NCI-H2029 (cell line): ENCODE data around the gene SPTSSA.
"Not testable (repeated sequence)": the region's sequence is repeated elsewhere in the genome, so short reads cannot be mapped to it uniquely, and the experiment has no call there.

Source experiments
- DNase-seq: peaks from one replicate; lab custom pipeline; 2025; lab: John Stamatoyannopoulos, UW

Gene SPTSSA, protein sequence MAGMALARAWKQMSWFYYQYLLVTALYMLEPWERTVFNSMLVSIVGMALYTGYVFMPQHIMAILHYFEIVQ

DNA sequence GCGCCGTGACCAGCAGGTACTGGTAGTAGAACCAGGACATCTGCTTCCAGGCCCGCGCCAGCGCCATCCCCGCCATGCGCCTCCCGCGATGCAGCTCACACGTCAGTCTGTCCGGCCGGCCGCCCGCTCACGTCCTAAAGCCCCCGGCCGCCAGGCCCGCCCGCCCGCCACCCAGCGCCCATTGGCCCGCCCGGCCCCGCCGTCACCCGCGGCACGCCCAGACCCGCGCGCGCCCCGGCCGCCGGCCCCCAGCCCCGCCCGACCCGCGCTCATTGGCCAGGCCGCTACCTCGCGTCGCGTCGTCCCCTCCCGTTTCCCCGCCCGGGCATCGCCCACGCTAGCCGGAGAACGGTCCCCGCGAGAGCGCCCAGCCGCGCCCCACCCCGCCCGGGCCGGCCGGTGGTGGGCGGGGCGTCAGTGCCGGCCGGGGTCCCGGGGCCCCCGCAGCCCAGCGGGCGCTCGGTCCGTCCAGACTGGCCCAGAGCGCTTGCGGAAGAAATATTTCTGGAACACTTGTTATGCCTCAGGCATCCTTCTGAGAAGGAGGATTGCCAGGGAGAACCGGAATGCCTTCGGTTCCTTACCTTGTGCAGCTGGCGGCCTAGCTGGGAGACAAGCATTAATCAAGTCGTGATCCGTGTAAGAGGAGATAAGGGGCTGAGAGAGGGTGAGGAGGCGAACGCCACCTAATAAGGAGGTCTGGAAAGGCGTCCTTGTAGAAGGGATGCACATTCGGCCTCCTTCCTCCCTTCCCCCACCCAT lies at the start of gene SPTSSA:
Gene SPTSSA (minus strand): TSS at position 109 of the 762 bp plus-strand sequence. CDS start 33 bp downstream, at position 76.
- DNase-seq: peak; percentile 99

DNA sequence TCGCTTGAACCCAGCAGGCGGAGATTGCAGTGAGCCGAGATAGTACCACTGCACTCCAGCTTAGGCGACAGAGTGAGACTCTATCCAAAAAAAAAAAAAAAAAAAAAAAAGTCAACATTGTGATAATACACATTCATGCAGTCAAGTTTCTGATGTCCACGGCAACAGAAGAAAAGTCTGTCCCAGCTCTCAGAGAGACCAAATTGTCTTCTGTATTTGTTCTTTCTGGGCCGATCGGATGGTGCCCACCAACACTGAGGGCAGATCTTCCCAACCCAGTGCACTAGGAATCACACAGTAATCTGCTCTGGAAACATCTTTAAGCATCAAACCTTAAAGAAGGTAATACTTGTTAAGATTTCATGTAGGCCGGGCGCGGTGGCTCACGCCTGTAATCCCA lies 45.8 kb upstream of the SPTSSA start:
- DNase-seq: no peak

DNA sequence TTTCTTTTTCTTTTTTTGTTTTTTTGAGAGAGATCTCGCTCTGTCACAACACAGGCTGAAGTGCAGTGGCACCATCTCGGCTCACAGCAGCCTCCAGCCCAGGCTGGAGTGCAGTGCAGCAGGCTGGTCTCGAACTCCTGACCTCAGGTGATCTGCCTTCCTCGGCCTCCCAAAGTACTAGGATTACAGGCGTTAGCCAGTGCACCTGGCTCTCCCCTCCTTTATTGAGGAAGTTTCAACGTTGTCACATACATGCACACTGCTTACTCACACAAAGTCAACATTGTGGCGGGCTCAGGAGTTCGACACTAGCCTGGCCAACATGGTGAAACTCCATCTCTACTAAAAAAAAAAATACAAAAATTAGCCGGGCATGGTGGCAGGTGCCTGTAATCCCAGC lies 45.4 kb upstream of the SPTSSA start:
- no peak for DNase-seq

DNA sequence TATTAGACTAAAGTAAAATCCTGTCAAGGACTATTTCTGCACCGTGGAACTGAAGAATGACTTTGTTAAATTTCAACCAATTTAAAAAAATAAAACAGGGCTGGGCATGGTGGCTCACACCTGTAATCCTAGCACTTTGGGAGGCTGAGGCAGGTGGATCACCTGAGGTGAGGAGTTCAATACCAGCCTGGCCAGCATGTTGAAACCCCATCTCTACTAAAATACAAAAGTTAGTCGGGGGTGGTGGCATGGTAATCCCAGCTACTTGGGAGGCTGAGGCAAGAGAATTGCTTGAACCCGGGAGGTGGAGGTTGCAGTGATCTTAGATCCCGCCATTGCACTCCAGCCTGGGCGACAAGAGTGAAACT lies 43.1 kb upstream of the SPTSSA start:
- not testable (repeated sequence) for DNase-seq

DNA sequence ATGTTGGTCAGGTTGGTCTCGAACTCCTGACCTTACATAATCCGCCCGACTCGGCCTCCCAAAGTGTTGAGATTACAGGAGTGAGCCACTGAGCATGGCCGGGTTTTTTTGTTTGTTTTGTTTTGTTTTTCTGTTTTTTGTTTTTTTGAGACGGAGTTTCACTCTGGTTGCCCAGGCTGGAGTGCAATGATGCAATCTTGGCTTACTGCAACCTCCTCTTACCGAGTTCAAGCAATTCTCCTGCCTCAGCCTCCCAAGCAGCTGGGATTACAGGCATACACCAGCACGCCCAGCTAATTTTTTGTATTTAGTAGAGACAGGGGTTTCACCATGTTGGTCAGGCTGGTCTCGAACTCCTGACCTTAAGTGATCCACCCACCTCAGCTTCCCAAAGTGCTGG lies 42.0 kb upstream of the SPTSSA start:
- DNase-seq: not testable (repeated sequence)

DNA sequence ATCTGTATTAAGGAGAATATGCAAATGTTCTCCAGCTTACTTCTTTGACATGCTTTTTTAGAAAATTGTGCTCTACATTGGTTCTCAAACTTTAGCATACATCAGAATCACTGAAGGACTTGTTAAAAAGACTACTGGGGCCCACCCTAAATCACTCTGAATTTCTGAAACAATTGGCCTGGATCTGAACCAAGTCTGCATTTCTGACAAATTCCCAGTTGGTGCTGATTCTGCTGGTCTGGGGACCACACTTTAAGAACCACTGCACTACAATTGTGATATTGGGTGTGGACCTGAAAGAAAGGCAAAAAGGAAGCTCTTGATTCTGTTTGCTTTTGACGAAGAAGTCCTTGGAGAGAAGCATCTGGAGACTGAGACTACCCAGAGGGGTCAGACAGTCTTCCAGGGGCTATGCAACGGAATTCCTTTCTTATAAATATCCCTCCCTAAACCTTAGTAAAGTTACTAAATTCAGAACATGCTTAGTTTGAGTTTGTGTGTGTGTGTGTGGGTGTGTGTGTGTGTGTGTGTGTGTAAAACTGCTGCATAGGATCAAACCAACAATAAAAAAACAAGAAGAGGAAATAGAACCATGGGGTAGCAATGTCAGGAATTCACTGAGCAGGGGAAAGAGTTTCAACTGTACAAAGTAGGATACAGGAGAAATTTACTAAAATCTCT lies 40.6 kb upstream of the SPTSSA start:
- no peak for DNase-seq

DNA sequence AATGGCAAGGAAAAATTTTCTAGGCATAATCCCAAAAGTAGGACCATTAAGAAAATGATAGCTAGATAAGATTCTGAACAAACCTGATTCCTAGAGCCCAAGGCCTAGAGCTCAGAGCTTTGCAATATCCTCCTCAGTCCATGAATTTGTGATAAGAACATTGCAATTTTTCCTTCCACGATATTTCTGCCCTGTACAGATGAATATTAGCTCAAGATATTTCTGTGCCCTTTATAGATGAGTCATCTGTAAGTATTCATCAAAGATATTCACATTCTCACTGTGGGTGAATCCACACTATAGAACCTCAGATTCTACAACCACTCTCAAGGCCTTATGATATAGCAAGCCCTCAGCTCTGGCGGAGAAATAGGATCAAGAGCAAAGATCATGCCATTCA lies 40.0 kb upstream of the SPTSSA start:
- DNase-seq: no peak

DNA sequence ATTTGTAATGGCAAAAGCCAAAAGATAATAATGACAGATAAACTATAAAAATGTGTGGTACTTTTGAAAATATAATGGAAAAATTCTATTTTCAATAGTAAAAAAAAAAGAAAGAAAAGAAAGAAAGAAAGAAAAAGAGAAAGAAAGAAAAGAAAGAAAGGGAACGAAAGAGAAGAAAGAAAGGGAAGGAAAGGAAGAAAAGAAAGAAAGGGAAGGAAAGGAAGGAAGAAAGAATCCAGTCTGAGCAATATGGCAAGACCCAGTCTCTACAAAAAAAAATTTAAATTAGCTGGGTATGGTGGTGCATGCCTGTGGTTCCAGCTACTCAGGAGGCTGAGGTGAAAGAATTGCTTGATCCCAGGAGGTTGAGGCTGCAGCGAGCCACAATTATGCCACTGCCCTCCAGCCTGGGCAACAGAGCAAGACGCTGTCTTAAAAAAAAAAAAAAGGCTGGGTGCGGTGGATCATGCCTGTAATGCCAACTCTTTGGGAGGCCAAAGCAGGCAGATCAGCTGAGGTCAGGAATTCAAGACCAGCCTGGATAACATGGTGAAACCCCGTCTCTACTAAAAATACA lies 39.1 kb upstream of the SPTSSA start:
- no peak for DNase-seq

DNA sequence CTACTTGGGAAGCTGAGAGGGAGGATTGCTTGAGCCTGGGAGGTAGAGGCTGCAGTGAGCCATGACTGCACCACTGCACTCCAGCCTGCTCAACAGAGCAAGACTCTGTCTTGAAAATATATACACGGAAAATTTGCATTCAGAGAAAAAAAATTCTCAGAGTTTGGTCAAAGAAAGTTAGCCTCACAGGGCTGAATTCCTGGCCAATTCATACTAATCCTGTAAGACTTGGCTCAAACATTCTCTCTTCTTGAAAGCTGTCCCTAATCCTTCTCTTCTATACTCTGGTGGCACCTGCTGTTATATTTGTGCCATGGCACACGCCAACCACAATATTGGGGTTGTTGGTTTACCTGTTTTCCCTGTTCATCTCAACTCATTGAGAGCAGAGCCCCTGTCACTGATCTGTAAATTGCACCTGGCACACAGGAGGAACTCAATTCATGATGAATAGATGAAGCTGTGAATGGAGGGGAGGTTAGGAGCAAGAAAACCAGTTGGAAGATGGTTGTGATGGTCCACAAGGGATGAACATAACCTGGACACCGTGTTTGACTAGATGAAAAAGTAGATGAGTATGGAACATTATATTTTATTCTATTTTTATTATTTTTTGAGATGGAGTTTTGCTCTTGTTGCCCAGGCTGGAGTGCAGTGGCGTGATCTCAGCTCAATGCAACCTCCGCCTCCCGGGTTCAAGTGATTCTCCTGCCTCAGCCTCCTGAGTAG lies 36.8 kb upstream of the SPTSSA start:
- peak; percentile 88 for DNase-seq

DNA sequence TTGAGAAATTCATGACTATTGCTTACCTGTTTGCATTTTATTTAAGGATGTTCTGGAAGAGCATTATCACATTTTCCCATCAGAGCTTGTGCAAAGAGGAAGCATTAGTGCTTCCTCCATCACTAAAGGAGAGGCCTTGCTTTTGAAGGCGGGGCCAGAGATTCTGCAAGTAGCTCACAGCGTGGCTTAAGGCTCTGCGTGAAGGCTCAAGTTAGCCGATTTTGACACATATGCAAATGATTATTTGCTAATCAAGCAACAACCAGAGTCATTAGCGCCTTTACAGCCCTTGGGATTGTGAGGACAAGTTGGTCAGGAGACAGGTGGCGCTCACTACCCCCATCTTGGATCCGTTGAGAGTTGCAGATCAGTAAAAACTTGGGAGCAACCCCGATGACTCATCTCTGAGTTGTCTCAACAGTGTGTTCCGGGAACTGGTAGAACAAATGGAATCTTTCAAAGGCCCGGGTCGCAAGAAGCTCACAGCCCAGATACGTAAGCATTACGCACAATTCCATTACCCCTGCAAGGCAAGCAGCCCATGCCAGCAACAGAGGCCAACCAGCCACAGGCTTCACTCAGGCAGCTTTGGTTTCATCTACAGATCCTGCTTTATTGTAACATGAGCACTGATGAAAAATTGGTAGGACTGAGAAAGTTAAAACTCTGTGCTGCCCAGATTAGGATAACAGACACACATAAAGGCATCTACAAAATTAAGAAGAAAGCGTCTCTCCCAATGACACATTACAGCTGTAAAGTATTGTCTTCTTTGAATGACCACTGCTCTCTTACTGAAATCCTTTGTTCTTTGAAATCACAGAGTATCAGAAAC lies 34.9 kb upstream of the SPTSSA start:
- DNase-seq: no peak

DNA sequence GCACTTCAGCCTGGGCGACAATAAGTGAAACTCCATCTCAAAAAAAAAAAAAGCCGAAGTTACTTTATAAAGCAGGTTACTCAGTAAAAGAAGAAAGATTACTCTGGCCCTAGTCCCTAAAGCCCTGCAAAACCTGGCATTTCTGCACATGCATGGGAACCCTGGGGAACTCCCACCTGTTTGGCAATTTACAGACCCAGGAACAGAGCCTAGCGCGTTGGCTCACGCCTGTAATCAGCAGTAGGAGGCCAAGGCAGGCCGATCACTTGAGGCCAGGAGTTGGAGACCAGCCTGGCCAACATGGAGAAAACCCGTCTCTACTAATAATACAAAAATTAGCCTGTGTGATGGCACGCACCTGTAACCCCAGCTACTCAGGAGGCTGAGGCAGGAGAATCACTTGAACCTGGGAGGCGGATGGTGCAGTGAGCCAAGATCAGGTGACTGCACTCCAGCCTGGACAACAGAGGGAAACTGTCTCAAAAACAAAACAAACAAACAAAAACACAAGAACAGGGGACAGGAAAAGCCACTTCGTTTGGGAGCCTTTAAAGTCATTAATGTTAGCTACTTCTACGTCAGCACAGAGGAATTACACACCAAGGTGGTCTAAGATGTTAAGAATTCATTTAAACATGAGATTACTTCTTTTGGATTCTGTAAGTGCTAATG lies 34.1 kb upstream of the SPTSSA start:
- no peak for DNase-seq

DNA sequence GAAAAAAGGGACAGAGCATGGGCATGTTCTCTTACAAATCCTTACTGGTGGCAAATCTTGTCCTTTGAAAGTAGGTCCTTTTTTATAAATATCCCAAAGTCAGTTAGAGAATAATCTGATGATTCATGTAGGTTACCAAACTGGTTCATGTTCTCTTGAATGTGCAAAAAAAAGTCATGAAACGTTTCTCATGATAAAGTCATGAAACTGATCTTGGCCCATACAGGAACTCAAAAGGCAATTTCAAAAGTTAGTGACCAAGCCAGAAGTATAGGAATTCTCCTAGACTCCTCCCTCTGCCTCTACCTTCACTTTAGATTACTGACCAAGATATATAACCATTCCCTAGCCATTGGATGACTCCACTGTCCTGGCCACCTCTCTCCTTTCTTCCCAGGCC lies 27.3 kb upstream of the SPTSSA start:
- DNase-seq: no peak

DNA sequence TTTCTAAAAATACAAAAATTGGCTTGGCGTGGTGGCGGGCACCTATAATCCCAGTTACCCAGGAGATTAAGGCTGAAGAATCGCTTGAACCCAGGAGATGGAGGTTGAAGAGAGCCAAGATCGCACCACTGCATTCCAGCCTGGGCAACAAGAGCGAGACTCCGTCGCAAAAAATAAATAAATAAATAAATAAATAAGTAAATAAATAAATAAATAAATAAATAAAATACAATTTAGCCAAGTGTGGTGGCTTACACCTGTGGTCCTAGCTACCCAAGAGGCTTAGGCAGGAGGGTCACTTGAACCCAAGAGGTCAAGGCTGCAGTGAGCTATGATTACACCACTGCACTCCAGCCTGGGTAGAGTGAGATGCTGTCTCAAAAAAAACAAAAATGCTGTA lies 26.5 kb upstream of the SPTSSA start:
- DNase-seq: no peak

DNA sequence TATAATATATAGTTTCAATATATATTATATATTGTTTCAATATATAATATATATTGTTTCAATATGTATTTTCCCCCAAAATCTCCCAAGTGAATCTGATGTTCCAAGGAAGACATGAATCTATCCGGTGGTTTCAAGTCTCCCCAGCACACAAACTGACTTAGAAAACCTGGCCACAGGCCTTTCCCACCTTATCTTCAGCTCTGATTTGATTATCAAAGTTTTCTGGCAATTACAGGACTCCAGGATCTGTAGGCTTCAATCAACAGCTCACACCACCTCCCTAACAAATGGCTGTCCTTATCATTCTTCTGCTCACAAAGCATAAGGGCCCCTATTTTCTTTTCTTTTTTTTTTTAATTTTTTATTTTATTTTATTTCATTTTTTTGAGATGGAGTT lies 22.7 kb upstream of the SPTSSA start:
- DNase-seq: no peak

DNA sequence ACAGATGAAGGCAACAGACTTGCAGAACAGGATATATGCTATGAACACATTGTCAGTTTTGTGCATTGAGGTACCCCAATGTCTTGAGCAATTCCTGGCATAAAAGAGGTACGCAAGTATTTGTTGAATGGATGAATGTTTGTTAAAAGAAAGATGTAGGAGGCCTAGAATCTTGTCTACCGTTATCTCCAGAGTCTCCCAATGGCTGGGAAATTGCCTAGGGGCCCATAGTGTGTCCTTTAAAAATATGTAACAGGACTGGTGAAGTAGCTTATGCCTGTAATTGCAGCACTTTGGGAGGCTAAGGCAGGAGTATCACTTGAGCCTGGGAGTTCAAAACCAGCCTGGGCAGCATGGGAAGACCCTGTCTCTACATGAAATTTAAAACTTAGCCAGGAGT lies 20.4 kb upstream of the SPTSSA start:
- DNase-seq: no peak

DNA sequence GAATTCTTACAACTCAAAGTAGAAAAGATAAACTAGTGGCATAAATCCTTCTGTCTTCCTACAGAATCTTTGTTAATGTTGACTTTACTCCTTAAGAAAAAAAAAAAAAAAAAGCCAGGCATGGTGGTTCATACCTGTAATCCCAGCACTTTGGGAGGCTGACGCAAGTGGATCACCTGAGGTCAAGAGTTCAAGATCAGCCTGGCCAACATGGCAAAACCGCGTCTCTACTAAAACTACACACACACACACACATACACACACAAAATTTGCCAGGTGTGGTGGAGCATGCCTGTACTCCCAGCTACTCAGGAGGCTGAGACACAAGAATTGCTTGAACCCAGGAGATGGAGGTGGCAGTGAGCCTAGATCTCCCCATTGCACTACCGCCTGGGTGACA lies 17.7 kb upstream of the SPTSSA start:
- DNase-seq: no peak

DNA sequence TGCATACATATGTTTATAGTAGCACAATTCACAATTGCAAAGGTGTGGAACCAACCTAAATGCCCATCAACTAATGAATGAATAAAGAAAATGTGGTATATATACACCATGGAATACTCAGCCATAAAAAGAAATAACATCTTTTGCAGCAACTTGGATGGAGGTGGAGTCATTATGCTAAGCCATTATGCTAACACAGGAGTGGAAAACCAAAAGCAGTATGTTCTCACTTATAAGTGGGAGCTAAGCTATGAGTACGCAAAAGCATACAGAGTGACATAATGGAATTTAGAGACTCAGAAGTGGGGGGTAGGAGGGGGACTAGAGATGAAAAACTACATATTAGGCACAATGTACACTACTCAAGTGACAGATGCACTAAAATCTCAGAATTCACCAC lies 16.2 kb upstream of the SPTSSA start:
- no peak for DNase-seq

DNA sequence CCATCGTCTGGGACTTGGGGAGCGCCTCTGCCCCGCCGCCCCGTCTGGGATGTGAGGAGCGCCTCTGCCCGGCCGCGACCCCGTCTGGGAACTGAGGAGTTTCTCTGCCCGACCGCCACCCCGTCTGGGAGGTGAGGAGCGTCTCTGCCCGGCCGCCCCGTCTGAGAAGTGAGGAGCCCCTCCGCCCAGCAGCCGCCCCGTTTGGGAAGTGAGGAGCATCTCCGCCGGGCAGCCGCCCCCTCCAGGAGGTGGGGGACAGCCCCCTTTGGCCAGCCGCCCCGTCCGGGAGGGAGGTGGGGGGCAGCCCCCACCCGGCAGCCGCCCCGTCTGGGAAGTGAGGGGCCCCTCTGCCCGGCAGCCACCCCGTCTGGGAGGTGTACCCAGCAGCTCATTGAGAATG lies 14.0 kb upstream of the SPTSSA start:
- DNase-seq: not testable (repeated sequence)

DNA sequence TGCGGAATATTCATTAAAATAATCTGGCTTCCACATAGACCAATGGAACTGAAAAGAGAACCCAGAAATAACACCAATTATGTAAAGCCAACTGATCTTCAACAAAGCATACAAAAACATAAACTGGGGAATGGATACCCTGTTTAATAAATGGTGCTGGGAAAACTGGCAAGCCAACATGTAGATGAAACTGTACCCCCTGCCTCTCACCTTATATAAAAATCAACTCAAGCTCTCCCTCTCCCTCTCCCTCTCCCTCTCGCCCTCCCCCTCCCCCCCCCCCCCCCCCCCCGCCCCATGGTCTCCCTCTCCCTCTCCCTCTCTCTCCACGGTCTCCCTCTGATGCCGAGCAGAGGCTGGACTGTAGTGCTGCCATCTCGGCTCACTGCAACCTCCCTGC lies 13.1 kb upstream of the SPTSSA start:
- DNase-seq: no peak

DNA sequence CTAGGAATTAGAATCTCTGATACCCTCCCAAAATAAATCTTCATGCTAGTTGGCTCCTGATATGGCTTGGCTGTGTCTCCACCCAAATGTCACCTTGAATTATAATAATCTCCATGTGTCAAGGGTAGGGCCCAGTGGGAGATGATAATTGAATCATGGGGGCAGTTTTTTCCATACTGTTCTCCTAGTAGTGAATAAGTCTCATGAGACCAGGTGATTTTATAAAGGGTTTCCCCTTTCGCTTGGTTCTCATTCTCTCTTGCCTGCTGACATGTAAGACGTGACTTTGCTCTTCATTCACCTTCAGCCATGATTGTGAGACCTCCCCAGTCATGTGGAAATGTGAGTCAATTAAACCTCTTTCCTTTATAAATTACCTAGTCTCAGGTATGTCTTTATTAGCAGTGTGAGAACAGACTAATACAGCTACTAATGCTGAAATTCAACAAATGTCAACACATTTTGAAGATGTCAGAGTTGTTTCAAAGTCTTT lies 12.2 kb upstream of the SPTSSA start:
- no peak for DNase-seq

DNA sequence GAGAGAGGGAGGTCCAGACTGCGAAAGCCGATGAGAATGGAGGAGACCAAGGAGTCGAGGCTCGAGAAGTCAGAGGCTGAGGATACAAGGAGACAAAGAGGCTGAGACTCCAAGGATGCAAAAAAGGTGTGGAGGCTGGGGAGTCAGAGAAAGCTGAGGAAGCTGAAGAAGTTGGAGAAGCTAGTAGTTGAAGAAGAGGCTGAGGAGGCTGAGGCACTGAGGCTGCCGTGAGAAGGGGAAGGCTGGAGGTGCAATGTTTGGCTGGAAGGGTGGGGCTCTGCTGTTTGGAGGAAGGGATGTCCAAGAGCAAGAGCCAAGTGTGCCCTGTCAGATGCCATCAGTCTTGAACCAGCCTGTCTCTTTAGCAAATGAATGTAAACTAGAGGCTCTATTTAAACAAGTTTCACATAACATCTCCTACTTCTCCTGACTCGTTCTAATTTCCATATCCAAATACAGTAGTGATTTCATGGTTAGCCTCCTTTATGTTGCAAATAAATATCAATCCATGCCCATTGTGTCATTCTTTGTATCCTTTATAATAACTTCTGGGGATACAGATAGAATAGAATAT lies 10.8 kb upstream of the SPTSSA start:
- DNase-seq: no peak
